Mesenchymal stem cell (in vitro differentiated cells and primary cell): ENCODE measurements around the gene DENND2C.

ENCODE experiments used
- DNase-seq: peaks from one replicate; pipeline ENCODE4 v3.0.0-alpha.2; 2013
- H2AFZ ChIP-seq: one replicate; pipeline ENCODE4 v1.6.1; 2013; ENCODE audit warnings: low read depth, mild to moderate bottlenecking, control low read depth, inconsistent platforms, low read length, moderate library complexity
- H2AK5ac ChIP-seq: 2 replicates; pipeline ENCODE4 v1.6.1; 2013; ENCODE audit warnings: low read length, moderate library complexity, mild to moderate bottlenecking, inconsistent platforms; ENCODE audit not compliant: severe bottlenecking
- H2BK120ac ChIP-seq: one replicate; pipeline ENCODE4 v1.6.1; 2013; ENCODE audit warnings: low read depth, mild to moderate bottlenecking, inconsistent platforms, low read length, moderate library complexity
- H2BK12ac ChIP-seq, 2 experiments: one replicate each; pipeline ENCODE4 v1.6.1; 2013; ENCODE audit warnings: inconsistent platforms in 2 of 2, low read length in 2 of 2, mild to moderate bottlenecking in 2 of 2, moderate library complexity in 2 of 2, control low read depth in 1 of 2
- H2BK15ac ChIP-seq: one replicate; pipeline ENCODE4 v1.6.1; 2013; ENCODE audit warnings: mild to moderate bottlenecking, low read depth, inconsistent platforms; ENCODE audit not compliant: poor library complexity, severe bottlenecking
- H2BK5ac ChIP-seq: 2 replicates; pipeline ENCODE4 v1.6.1; 2013; ENCODE audit warnings: low read depth, mild to moderate bottlenecking, low read length, control low read depth, inconsistent platforms; ENCODE audit not compliant: poor library complexity, severe bottlenecking
- H3K14ac ChIP-seq, 2 experiments: one replicate each; pipeline ENCODE4 v1.6.1; 2013; ENCODE audit warnings: inconsistent platforms in 2 of 2, low read length in 2 of 2, control low read depth in 1 of 2, mild to moderate bottlenecking in 1 of 2, moderate library complexity in 1 of 2
- H3K18ac ChIP-seq, 2 experiments: one replicate each; pipeline ENCODE4 v1.6.1; 2013; ENCODE audit warnings: inconsistent platforms in 2 of 2, low read length in 2 of 2, control low read depth in 1 of 2, low read depth in 1 of 2, mild to moderate bottlenecking in 1 of 2
- H3K23ac ChIP-seq, 2 experiments: one replicate each; pipeline ENCODE4 v1.6.1; 2013; ENCODE audit warnings: inconsistent platforms in 2 of 2, low read length in 2 of 2, mild to moderate bottlenecking in 2 of 2, moderate library complexity in 2 of 2, control low read depth in 1 of 2
- H3K27ac ChIP-seq: 2 replicates; pipeline ENCODE4 v1.5.1; 2013; ENCODE audit warnings: mild to moderate bottlenecking, moderate library complexity, low read length, control low read depth, inconsistent platforms; ENCODE audit not compliant: poor library complexity, severe bottlenecking
- H3K27me3 ChIP-seq, 2 experiments: 2 replicates each; pipeline versions ENCODE4 v1.6.1 to v1.7.0; 2013; ENCODE audit warnings: low read length in 2 of 2, mild to moderate bottlenecking in 2 of 2, moderate library complexity in 2 of 2, control low read depth in 1 of 2, inconsistent platforms in 1 of 2; ENCODE audit not compliant: control insufficient read depth in 1 of 2, insufficient read depth in 1 of 2
- H3K36me3 ChIP-seq, 2 experiments: 2 replicates each; pipeline versions ENCODE4 v1.6.1 to v1.7.0; 2013; ENCODE audit warnings: low read length in 2 of 2, control low read depth in 1 of 2, inconsistent platforms in 1 of 2, low read depth in 1 of 2, mild to moderate bottlenecking in 1 of 2; ENCODE audit not compliant: insufficient read depth in 2 of 2, control insufficient read depth in 1 of 2
- H3K4ac ChIP-seq, 2 experiments: one replicate each; pipeline ENCODE4 v1.6.1; 2013; ENCODE audit warnings: inconsistent platforms in 2 of 2, low read length in 2 of 2, mild to moderate bottlenecking in 2 of 2, moderate library complexity in 2 of 2, control low read depth in 1 of 2, low read depth in 1 of 2
- H3K4me1 ChIP-seq: 2 replicates; pipeline ENCODE4 v1.6.1; 2013; ENCODE audit warnings: low read depth, low read length, control low read depth; ENCODE audit not compliant: control insufficient read depth, insufficient read depth
- H3K4me2 ChIP-seq: 2 replicates; pipeline ENCODE4 v1.6.1; 2013; ENCODE audit warnings: low read length, mild to moderate bottlenecking, inconsistent platforms; ENCODE audit not compliant: poor library complexity, severe bottlenecking
- H3K4me3 ChIP-seq, 2 experiments: 2 replicates each; pipeline versions ENCODE4 v1.5.1 to v1.7.0; 2013; ENCODE audit warnings: low read length in 2 of 2, mild to moderate bottlenecking in 2 of 2, control low read depth in 1 of 2, low read depth in 1 of 2; ENCODE audit not compliant: insufficient read depth in 1 of 2
- H3K79me1 ChIP-seq: replicated peaks from 2 replicates; pipeline ENCODE4 v1.6.1; 2013; ENCODE audit warnings: mild to moderate bottlenecking, control low read depth, low read length, inconsistent platforms; ENCODE audit not compliant: poor library complexity, severe bottlenecking
- H3K9ac ChIP-seq: 2 replicates; pipeline ENCODE4 v1.7.0; 2013; ENCODE audit warnings: mild to moderate bottlenecking, low read length, moderate library complexity
- H3K9me3 ChIP-seq: 2 replicates; pipeline ENCODE4 v1.7.0; 2013; ENCODE audit warnings: mild to moderate bottlenecking, low read length; ENCODE audit not compliant: control insufficient read depth
- H4K8ac ChIP-seq: one replicate; pipeline ENCODE4 v1.6.1; 2013; ENCODE audit warnings: inconsistent platforms, mild to moderate bottlenecking, low read length, moderate library complexity
- H4K91ac ChIP-seq: one replicate; pipeline ENCODE4 v1.6.1; 2013; ENCODE audit warnings: mild to moderate bottlenecking, low read length, inconsistent platforms
- WGBS: methylation state at CpG from one replicate; pipeline ENCODE4 v1.1.7; 2013; ENCODE audit warnings: mixed read lengths; 5-methylcytosine and 5-hydroxymethylcytosine counted together

The DENND2C gene

DNA sequence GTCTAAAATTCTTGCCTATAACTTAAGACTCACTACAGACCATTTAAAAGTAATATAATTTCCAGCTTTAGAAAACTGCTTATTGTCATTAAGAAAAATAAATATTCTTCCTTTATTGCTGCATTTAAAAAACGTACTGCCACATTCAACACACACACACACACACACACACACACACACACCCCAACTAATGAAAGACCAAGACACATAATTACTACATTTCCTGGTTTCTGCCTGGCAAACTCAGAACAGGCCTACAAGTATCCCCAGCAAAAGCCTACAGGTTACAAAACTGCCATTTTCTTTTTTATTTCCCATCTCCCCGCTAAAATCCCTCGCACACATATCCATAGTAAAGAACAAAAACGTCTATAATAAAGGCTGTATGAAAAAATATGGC lies 1.5 kb downstream of the DENND2C start:
- no peak overlapping the region for H4K8ac ChIP-seq
- H3K4me2 ChIP-seq = no peak overlapping the region
- no peak overlapping the region for H2BK5ac ChIP-seq
- peak overlapping the region in 1 of 2 experiments; percentile 95 for H3K4me3 ChIP-seq
- no peak overlapping the region for H3K18ac ChIP-seq
- H3K14ac ChIP-seq = no peak overlapping the region
- no peak overlapping the region for H2AFZ ChIP-seq
- peaks cover 4% of the 10 kb centered on the region for H3K4me1 ChIP-seq
- no peak overlapping the region for H4K91ac ChIP-seq
- no peaks in the 10 kb centered on the region for H3K79me1 ChIP-seq
- H3K27ac ChIP-seq = no peak overlapping the region
- 58% methylated on average over 1 of the region's 4 CpGs for WGBS
- H3K27me3 ChIP-seq = no peaks in the 10 kb centered on the region
- no peaks in the 10 kb centered on the region for H3K9me3 ChIP-seq
- no peak overlapping the region for H2BK15ac ChIP-seq
- H3K9ac ChIP-seq = peak overlapping the region; percentile 91
- H3K23ac ChIP-seq = no peak overlapping the region
- no peak overlapping the region for H2BK12ac ChIP-seq
- no peak for DNase-seq
- no peak overlapping the region for H2AK5ac ChIP-seq
- H3K4ac ChIP-seq = no peak overlapping the region
- no peak overlapping the region for H2BK120ac ChIP-seq
- H3K36me3 ChIP-seq = no peaks in the 10 kb centered on the region

DNA sequence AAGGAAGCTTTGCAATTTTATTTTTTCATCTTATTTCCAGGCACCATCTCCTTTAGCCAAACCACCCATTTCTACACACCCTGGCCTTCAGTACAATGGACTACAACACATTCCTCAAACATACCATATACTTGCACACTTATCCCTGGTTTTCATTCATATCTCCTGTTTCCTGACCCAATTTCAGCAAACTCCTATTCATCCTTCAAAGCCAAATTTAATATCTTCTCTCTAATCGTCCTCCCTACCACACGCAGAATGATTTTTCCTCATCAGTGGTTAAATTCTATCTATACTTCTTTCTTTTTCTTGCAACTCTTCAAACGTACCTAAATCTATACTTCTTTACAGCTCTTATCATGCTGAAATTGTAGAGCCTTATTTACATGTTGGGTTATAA lies 2.9 kb downstream of the DENND2C start:
- Histone ChIP-seq H3K9me3 (no peaks in the 10 kb centered on the region), H3K14ac (no peak overlapping the region), H3K4me1 (peaks cover 4% of the 10 kb centered on the region), H3K9ac (no peak overlapping the region), H2BK12ac (no peak overlapping the region), H2AK5ac (no peak overlapping the region), H3K36me3 (no peaks in the 10 kb centered on the region), H4K8ac (no peak overlapping the region), H3K4me3 (no peak overlapping the region), H2BK15ac (no peak overlapping the region), H3K79me1 (peaks cover 1% of the 10 kb centered on the region), H2BK120ac (no peak overlapping the region), H2BK5ac (no peak overlapping the region), H3K18ac (no peak overlapping the region), H3K27me3 (no peaks in the 10 kb centered on the region), H2AFZ (no peak overlapping the region), H3K27ac (no peak overlapping the region), H4K91ac (no peak overlapping the region), H3K4me2 (no peak overlapping the region), H3K23ac (no peak overlapping the region), H3K4ac (no peak overlapping the region)
- WGBS = 94% methylated on average over 3 of the region's 3 CpGs
- no peak for DNase-seq

DNA sequence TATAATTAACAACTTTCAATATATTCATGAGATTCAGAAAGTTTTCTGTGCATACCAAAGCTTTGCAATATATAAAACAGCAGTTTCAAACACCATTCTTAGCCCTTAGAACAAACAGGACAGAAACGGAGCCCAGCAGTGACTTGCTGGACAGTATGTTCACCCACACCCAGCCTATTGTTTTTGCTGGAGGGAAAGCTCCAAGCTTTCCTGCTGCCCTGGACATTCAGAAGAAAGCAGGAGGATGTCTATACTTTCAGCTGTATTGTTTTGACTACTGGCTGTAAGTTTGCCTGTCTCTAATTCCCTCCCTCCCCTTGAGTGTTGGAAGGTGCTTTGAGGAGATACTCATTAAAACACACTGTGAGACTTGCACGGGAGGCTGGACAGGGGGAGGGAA lies 9.6 kb downstream of the DENND2C start:
- no peak overlapping the region for H2BK15ac ChIP-seq
- no peak overlapping the region for H2AFZ ChIP-seq
- no peak overlapping the region for H3K4ac ChIP-seq
- H3K27ac ChIP-seq = no peak overlapping the region
- no peak overlapping the region for H2AK5ac ChIP-seq
- no peak for DNase-seq
- no peak overlapping the region for H2BK12ac ChIP-seq
- peaks cover 0 to 3% of the 10 kb centered on the region in 2 experiments for H3K27me3 ChIP-seq
- peak overlapping the region in 1 of 2 experiments; percentile 40 for H3K23ac ChIP-seq
- H3K4me1 ChIP-seq = no peaks in the 10 kb centered on the region
- H3K18ac ChIP-seq = no peak overlapping the region
- no peak overlapping the region for H3K9ac ChIP-seq
- H3K9me3 ChIP-seq = no peaks in the 10 kb centered on the region
- H3K14ac ChIP-seq = no peak overlapping the region
- no peak overlapping the region for H2BK5ac ChIP-seq
- H3K79me1 ChIP-seq = peaks cover 4% of the 10 kb centered on the region
- H2BK120ac ChIP-seq = no peak overlapping the region
- no peaks in the 10 kb centered on the region for H3K36me3 ChIP-seq
- H4K91ac ChIP-seq = no peak overlapping the region
- H4K8ac ChIP-seq = no peak overlapping the region
- H3K4me3 ChIP-seq = no peak overlapping the region
- no peak overlapping the region for H3K4me2 ChIP-seq
- WGBS = 30% methylated on average over 1 of the region's 2 CpGs

DNA sequence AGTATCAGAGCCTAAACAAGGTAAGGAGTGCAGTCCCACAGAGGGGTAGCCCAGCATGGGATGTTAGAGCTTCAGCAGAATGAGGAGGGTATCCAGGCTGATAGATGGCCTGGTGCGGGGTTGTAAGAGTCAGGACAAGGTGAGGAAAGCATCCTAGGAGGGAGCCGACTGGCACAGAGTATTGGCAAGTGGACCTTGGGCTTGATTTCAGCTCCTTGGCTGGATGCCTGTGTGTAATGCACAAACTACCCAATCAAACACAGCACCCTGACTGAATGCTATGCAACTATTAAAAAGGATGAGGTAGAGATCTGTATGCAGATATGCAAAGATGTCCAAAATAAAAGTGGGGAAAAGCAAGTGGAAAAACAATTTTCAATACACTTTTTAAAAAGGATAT lies 18.0 kb downstream of the DENND2C start:
- Histone ChIP-seq H2BK12ac (no peak overlapping the region), H3K4me2 (no peak overlapping the region), H3K23ac (no peak overlapping the region), H2BK5ac (no peak overlapping the region), H3K18ac (no peak overlapping the region), H3K9ac (no peak overlapping the region), H3K36me3 (no peaks in the 10 kb centered on the region), H3K79me1 (no peaks in the 10 kb centered on the region), H3K14ac (no peak overlapping the region), H3K27ac (no peak overlapping the region), H2AFZ (no peak overlapping the region), H3K4me1 (no peaks in the 10 kb centered on the region), H4K91ac (no peak overlapping the region), H3K4ac (no peak overlapping the region), H3K4me3 (no peak overlapping the region), H2BK120ac (no peak overlapping the region), H3K27me3 (no peaks in the 10 kb centered on the region), H2BK15ac (no peak overlapping the region), H2AK5ac (no peak overlapping the region), H3K9me3 (no peaks in the 10 kb centered on the region), H4K8ac (no peak overlapping the region)
- DNase-seq = no peak
- WGBS = 66% methylated on average over 2 of the region's 2 CpGs
